Calu3 (cell line): ENCODE data around the gene STAT6. TPM values are rescaled to one million over a fixed set of nuclear protein-coding genes. Genes with fewer than 3 reads are reported as not detected.
"Not testable (repeated sequence)": the region's sequence is repeated elsewhere in the genome, so short reads cannot be mapped to it uniquely, and the experiment has no call there.

ENCODE experiments used
- BruUV-seq: library from RNA; stranded (reverse); fragments of 400-500 nt; replicated peaks from 2 replicates; lab custom pipeline; 2021; lab: Mats Ljungman, UMichigan
- CTCF ChIA-PET: fragments of 300-600 bp; sonication (Branson Sonifier 250); formaldehyde crosslinking; loops from one replicate; lab custom pipeline; 2022; ENCODE audit warnings: antibody characterized with exemption; lab: Charles Lee
- DNase-seq: peaks from one replicate; pipeline ENCODE4 v3.0.0; 2022
- H3K27ac Mint-ChIP-seq: one replicate; pipeline ENCODE4 v1.8.0; 2022; ENCODE audit warnings: mixed read lengths; ENCODE audit not compliant: unreplicated experiment
- H3K27me3 Mint-ChIP-seq: one replicate; pipeline ENCODE4 v1.8.0; 2022; ENCODE audit warnings: mixed read lengths; ENCODE audit not compliant: unreplicated experiment
- H3K36me3 Mint-ChIP-seq: one replicate; pipeline ENCODE4 v1.8.0; 2022; ENCODE audit warnings: mild to moderate bottlenecking, moderate library complexity, mixed read lengths; ENCODE audit not compliant: insufficient read depth, unreplicated experiment
- H3K4me1 Mint-ChIP-seq: one replicate; pipeline ENCODE4 v1.8.0; 2022; ENCODE audit warnings: mild to moderate bottlenecking, low read depth, mixed read lengths; ENCODE audit not compliant: unreplicated experiment
- H3K4me3 Mint-ChIP-seq: one replicate; pipeline ENCODE4 v1.8.0; 2022; ENCODE audit warnings: mild to moderate bottlenecking, low read depth, moderate library complexity, mixed read lengths; ENCODE audit not compliant: unreplicated experiment
- H3K9me3 Mint-ChIP-seq: one replicate; pipeline ENCODE4 v1.8.0; 2022; ENCODE audit warnings: low read depth, mixed read lengths; ENCODE audit not compliant: unreplicated experiment
- intact Hi-C: fragments of 100-400 bp; cut with micrococcal nuclease; formaldehyde crosslinking; loops from one replicate; pipeline ENCODE4 v1.10.0; 2022; ENCODE audit not compliant: unreplicated experiment
- total RNA-seq: library from RNA; stranded (reverse); gene quantifications from 2 replicates; pipeline ENCODE4 v1.2.3, GENCODE V29; 2022
- TF ChIP-seq, protein P1 (sequence below): fragments of 200-600 bp; IDR thresholded peaks from one replicate; pipeline ENCODE4 v1.8.0; 2022; ENCODE audit warnings: antibody characterized with exemption; ENCODE audit not compliant: unreplicated experiment

The STAT6 gene
- total RNA-seq, 1 experiment from 2014 or later, result 213 TPM

GRCh38 chr12:57078519-57079404 is 32.4 kb downstream of the STAT6 start, which contains the start of gene NEMP1:
Gene NEMP1 (minus strand): TSS chr12:57078791. CDS start chr12:57078745, 46 bp downstream.
- no TSS peak for BruUV-seq

DNA sequence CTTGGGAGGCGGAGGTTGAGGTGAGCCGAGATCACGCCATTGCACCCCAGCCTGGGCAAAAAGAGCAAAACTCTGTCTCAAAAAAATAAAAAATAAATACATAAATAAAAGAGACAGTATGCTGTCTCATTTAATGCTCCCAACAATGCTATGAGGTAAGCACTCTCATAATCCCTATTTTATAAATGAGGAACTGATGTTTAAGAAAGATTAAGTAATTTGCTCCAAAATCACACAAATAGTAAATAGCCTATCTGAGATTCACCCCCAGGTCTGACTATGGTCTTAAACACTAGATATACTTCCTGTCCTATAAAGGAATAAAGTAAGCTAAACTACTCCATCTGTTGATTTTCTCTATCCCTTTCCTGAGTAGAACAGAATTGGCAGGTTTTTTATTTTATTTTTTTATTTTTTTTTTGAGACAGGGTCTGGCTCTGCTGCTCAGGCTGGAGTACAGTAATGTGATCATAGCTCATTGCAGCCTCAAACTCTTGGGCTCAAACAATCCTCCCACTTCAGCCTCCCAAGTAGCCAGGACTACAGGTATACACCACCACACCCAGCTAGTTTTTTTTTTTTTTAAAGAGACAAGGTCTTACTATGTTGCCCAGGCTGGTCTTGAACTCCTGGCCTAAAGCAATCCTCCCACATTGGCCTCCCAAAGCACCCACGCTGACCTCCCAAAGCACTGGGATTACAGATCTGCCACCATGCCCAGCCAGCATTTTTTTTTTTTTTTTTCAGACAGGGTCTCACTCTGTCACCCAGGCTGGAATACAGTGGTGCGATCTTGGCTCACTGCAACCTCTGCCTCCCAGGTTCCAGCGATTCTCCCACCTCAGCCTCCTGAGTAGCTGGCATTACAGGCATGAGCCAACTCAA is 37.4 kb downstream of the STAT6 start:
- DNase-seq, intact Hi-C loops, H3K27ac Mint-ChIP-seq, H3K9me3 Mint-ChIP-seq, H3K4me1 Mint-ChIP-seq, BruUV-seq, H3K27me3 Mint-ChIP-seq, H3K4me3 Mint-ChIP-seq, CTCF ChIA-PET: not testable (repeated sequence)
- peaks cover 38% of the 10 kb centered on the region for H3K36me3 Mint-ChIP-seq

More at GRCh38 chr12:57078519-57079404, 32.4 kb downstream of the STAT6 start, which contains the start of gene NEMP1:
- Mint-ChIP-seq H3K27ac (peak within 1 kb of the TSS; percentile 93), H3K36me3 (peaks cover 36% of the 10 kb centered on the region), H3K9me3 (no peaks in the 10 kb centered on the region), H3K4me3 (peak within 1 kb of the TSS; percentile 98), H3K4me1 (no peaks in the 10 kb centered on the region), H3K27me3 (no peaks in the 10 kb centered on the region)
- TF ChIP-seq, protein P1, sequence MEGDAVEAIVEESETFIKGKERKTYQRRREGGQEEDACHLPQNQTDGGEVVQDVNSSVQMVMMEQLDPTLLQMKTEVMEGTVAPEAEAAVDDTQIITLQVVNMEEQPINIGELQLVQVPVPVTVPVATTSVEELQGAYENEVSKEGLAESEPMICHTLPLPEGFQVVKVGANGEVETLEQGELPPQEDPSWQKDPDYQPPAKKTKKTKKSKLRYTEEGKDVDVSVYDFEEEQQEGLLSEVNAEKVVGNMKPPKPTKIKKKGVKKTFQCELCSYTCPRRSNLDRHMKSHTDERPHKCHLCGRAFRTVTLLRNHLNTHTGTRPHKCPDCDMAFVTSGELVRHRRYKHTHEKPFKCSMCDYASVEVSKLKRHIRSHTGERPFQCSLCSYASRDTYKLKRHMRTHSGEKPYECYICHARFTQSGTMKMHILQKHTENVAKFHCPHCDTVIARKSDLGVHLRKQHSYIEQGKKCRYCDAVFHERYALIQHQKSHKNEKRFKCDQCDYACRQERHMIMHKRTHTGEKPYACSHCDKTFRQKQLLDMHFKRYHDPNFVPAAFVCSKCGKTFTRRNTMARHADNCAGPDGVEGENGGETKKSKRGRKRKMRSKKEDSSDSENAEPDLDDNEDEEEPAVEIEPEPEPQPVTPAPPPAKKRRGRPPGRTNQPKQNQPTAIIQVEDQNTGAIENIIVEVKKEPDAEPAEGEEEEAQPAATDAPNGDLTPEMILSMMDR, result no peak
- DNase-seq, result peak; percentile 98
- intact Hi-C loops, result no loop called here
- CTCF ChIA-PET, result interaction anchor here (0.6 to 2.9 kb wide), 15 partner anchors 9 to 525 kb away, joined by 3 to 42 read pairs (median 4); partner anchors contain the start of genes LRP1 and STAT6

GRCh38 chr12:57072661-57073060 is 38.5 kb downstream of the STAT6 start:
- Mint-ChIP-seq H3K4me1 (no peaks in the 10 kb centered on the region), H3K36me3 (peaks cover 29% of the 10 kb centered on the region), H3K4me3 (no peak overlapping the region), H3K9me3 (no peaks in the 10 kb centered on the region), H3K27ac (no peak overlapping the region), H3K27me3 (no peaks in the 10 kb centered on the region)
- DNase-seq, result no peak
- CTCF ChIA-PET, result interaction anchor here (0.9 kb wide), 2 partner anchors 15 to 40 kb away, joined by 4 read pairs; no protein-coding TSS in a partner anchor
- intact Hi-C loops, result no loop called here
- BruUV-seq, result no TSS peak
- TF ChIP-seq, protein P1, result no peak

GRCh38 chr12:57069523-57069922 is 41.6 kb downstream of the STAT6 start:
- H3K27ac Mint-ChIP-seq, result no peak overlapping the region
- CTCF ChIA-PET, result interaction anchor here (0.6 to 3.2 kb wide), 18 partner anchors 9 to 740 kb away, joined by 3 to 148 read pairs (median 4); partner anchors contain the start of genes LRP1, NEMP1, PRIM1 and STAT6
- no peak overlapping the region for H3K4me3 Mint-ChIP-seq
- H3K27me3 Mint-ChIP-seq, result no peaks in the 10 kb centered on the region
- no peaks in the 10 kb centered on the region for H3K4me1 Mint-ChIP-seq
- H3K9me3 Mint-ChIP-seq, result no peaks in the 10 kb centered on the region
- no TSS peak for BruUV-seq
- peaks cover 10% of the 10 kb centered on the region for H3K36me3 Mint-ChIP-seq
- TF ChIP-seq, protein P1, result peak; percentile 64
- intact Hi-C loops, result loop anchor here (1.0 to 5.0 kb wide), 3 partner anchors 24 to 113 kb away; no protein-coding TSS in a partner anchor
- peak; percentile 68 for DNase-seq
